Activated CD8-positive, alpha-beta memory T cell treated with anti-CD3 and anti-CD28 coated beads for 1 hour (primary cell): ENCODE results near the gene DLL4.
A peak's percentile ranks its signal among the peaks of the same experiment; 100 is the strongest.

Experiments used
- DNase-seq, 2 donors: peaks; one replicate each; pipeline ENCODE4 v3.0.0-alpha.2; 2020; ENCODE audit warnings: low read depth in 1 of 2; ENCODE audit errors: extremely low read depth in 1 of 2

The DLL4 gene

GRCh38 chr15:40906091-40906990 lies 22.8 kb upstream of the DLL4 start:
- DNase-seq, result peak in 1 of 2 donors; percentile 63

- DNase-seq, result no peak
Observed at GRCh38 chr15:40906991-40907802, 21.9 kb upstream of the DLL4 start.

- no peak for DNase-seq
Observed at GRCh38 chr15:40908095-40908494, 21.0 kb upstream of the DLL4 start.

- no peak for DNase-seq
Observed at GRCh38 chr15:40909662-40910630, 19.2 kb upstream of the DLL4 start.

GRCh38 chr15:40911141-40911540 lies 18.0 kb upstream of the DLL4 start:
- DNase-seq, result no peak

GRCh38 chr15:40911693-40912092 lies 17.4 kb upstream of the DLL4 start:
- DNase-seq, result no peak

- no peak for DNase-seq
Observed at GRCh38 chr15:40912478-40912877, 16.7 kb upstream of the DLL4 start.

GRCh38 chr15:40914013-40914412 lies 15.1 kb upstream of the DLL4 start:
- DNase-seq, result no peak

GRCh38 chr15:40914486-40914885 lies 14.7 kb upstream of the DLL4 start:
- no peak for DNase-seq

- DNase-seq, result no peak
Observed at GRCh38 chr15:40915116-40915661, 14.0 kb upstream of the DLL4 start.

- no peak for DNase-seq
Observed at GRCh38 chr15:40915679-40916078, 13.5 kb upstream of the DLL4 start.

GRCh38 chr15:40917585-40917984 lies 11.6 kb upstream of the DLL4 start:
- DNase-seq, result no peak

- DNase-seq, result no peak
Observed at GRCh38 chr15:40918146-40918798, 10.9 kb upstream of the DLL4 start.

GRCh38 chr15:40918799-40919392 lies 10.2 kb upstream of the DLL4 start:
- DNase-seq, result no peak

GRCh38 chr15:40921949-40922607 lies 7.1 kb upstream of the DLL4 start:
- no peak for DNase-seq

GRCh38 chr15:40922608-40923005 lies 6.5 kb upstream of the DLL4 start:
- no peak for DNase-seq

GRCh38 chr15:40923551-40923950 lies 5.6 kb upstream of the DLL4 start:
- DNase-seq, result no peak

GRCh38 chr15:40925495-40925862 lies 3.7 kb upstream of the DLL4 start:
- no peak for DNase-seq
